Smooth muscle cell (in vitro differentiated cells): ENCODE data around the gene BABAM2. TPM values are rescaled to one million over a fixed set of nuclear protein-coding genes. Genes with fewer than 3 reads are reported as not detected.

Experiments used
- DNase-seq: peaks from one replicate; lab custom pipeline; 2025; ENCODE audit not compliant: unreplicated experiment; lab: John Stamatoyannopoulos, UW
- H2AFZ ChIP-seq: fragments of 200-600 bp; sonication (generic); 2 replicates; pipeline ENCODE4 v1.6.0; 2016; ENCODE audit warnings: antibody characterized with exemption, low read depth, mild to moderate bottlenecking
- H3F3A ChIP-seq: fragments of 200-600 bp; sonication (generic); 2 replicates; pipeline ENCODE4 v1.6.0; 2017; ENCODE audit warnings: antibody characterized with exemption, low read depth
- H3K27ac ChIP-seq: fragments of 200-600 bp; sonication (generic); 2 replicates; pipeline ENCODE4 v1.5.1; 2016; ENCODE audit warnings: low read depth, mild to moderate bottlenecking
- H3K27me3 ChIP-seq: fragments of 200-600 bp; sonication (generic); 2 replicates; pipeline ENCODE4 v1.6.1; 2016; ENCODE audit warnings: low read depth, mild to moderate bottlenecking
- H3K36me3 ChIP-seq: fragments of 200-600 bp; sonication (generic); 2 replicates; pipeline ENCODE4 v1.5.1; 2016; ENCODE audit warnings: low read depth
- H3K4me1 ChIP-seq: fragments of 200-600 bp; sonication (generic); 2 replicates; pipeline ENCODE4 v1.5.1; 2016; ENCODE audit warnings: low read depth
- H3K4me2 ChIP-seq: fragments of 200-600 bp; sonication (generic); 2 replicates; pipeline ENCODE4 v1.6.0; 2016; ENCODE audit warnings: mild to moderate bottlenecking
- H3K4me3 ChIP-seq: fragments of 200-600 bp; sonication (generic); 2 replicates; pipeline ENCODE4 v1.5.1; 2016; ENCODE audit warnings: mild to moderate bottlenecking
- H3K79me2 ChIP-seq: fragments of 200-600 bp; sonication (generic); 2 replicates; pipeline ENCODE4 v1.6.0; 2016; ENCODE audit warnings: low read depth, mild to moderate bottlenecking
- H3K9ac ChIP-seq: fragments of 200-600 bp; sonication (generic); 2 replicates; pipeline ENCODE4 v1.6.0; 2016; ENCODE audit warnings: low read depth
- H3K9me3 ChIP-seq: fragments of 200-600 bp; sonication (generic); replicated peaks from 2 replicates; pipeline ENCODE4 v1.5.1; 2016; ENCODE audit warnings: low read depth
- H4K20me1 ChIP-seq: fragments of 200-600 bp; sonication (generic); 2 replicates; pipeline ENCODE4 v1.6.0; 2016; ENCODE audit warnings: low read depth
- CTCF ChIP-seq: fragments of 200-600 bp; sonication (generic); IDR thresholded peaks from 2 replicates; pipeline ENCODE4 v1.5.1; 2017; ENCODE audit warnings: borderline replicate concordance, mild to moderate bottlenecking, antibody characterized with exemption; ENCODE audit not compliant: insufficient read depth, poor library complexity, severe bottlenecking
- WGBS: methylation state at CpG from one replicate; pipeline ENCODE4 v1.1.7; 2016; ENCODE audit warnings: low lambda C conversion rate; 5-methylcytosine and 5-hydroxymethylcytosine counted together
- polyA plus RNA-seq: library from polyadenylated mRNA; unstranded; fragments of >200 nt; fragmentation: Nextera tagmentation; extraction: Ambion mirVana; gene quantifications from 2 replicates; pipeline ENCODE4 v1.2.1, GENCODE V29; 2016
- total RNA-seq: library from RNA; depleted of rRNA; stranded (reverse); fragments of >200 nt; gene quantifications from 2 replicates; pipeline ENCODE4 v1.2.3, GENCODE V29; 2014

BABAM2 gene
- total and polyA plus RNA-seq, 2 experiments from 2014 or later = 26.5 to 29.1 TPM

GRCh38 chr2:27962006-27962405 is 71.5 kb downstream of the BABAM2 start:
- no peak for TF ChIP-seq CTCF
- Histone ChIP-seq H4K20me1 (no peaks in the 10 kb centered on the region), H3K4me1 (peaks cover 27% of the 10 kb centered on the region), H3F3A (peaks cover 39% of the 10 kb centered on the region), H3K79me2 (peaks cover 25% of the 10 kb centered on the region), H3K36me3 (no peaks in the 10 kb centered on the region), H2AFZ (no peak overlapping the region), H3K9me3 (no peaks in the 10 kb centered on the region), H3K27me3 (no peaks in the 10 kb centered on the region), H3K9ac (no peak overlapping the region), H3K4me3 (no peak overlapping the region), H3K27ac (peak overlapping the region; percentile 92), H3K4me2 (peak overlapping the region; percentile 36)
- DNase-seq = no peak
- WGBS = 43% methylated on average over 2 of the region's 2 CpGs

DNA sequence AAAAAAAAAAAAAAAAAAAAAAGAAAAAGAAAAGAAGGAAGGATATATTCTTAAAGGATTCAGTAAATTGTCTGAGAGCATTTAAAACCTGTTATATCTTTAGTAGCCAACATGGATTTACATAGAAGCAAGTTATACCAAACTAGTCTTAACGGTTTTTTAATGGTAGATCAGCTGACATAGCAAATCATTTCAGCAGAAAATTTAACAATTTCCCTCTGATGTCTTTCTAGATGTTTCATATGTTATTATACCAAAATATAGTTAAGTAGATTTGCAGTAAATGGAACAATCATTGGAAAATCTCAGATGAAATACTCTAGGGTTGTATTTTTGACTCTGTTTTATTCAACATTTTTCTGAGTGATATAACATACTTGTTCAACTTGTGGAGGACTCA is 72.9 kb downstream of the BABAM2 start:
- DNase-seq = no peak
- H3K9ac ChIP-seq = no peak overlapping the region
- H3F3A ChIP-seq = peaks cover 38% of the 10 kb centered on the region
- no peak for TF ChIP-seq CTCF
- no peaks in the 10 kb centered on the region for H3K27me3 ChIP-seq
- H3K27ac ChIP-seq = no peak overlapping the region
- no peak overlapping the region for H3K4me2 ChIP-seq
- H3K9me3 ChIP-seq = no peaks in the 10 kb centered on the region
- 94% methylated on average over 1 of the region's 1 CpG for WGBS
- H3K36me3 ChIP-seq = no peaks in the 10 kb centered on the region
- no peaks in the 10 kb centered on the region for H4K20me1 ChIP-seq
- H3K79me2 ChIP-seq = peaks cover 14% of the 10 kb centered on the region
- H2AFZ ChIP-seq = no peak overlapping the region
- no peak overlapping the region for H3K4me3 ChIP-seq
- H3K4me1 ChIP-seq = peaks cover 26% of the 10 kb centered on the region

DNA sequence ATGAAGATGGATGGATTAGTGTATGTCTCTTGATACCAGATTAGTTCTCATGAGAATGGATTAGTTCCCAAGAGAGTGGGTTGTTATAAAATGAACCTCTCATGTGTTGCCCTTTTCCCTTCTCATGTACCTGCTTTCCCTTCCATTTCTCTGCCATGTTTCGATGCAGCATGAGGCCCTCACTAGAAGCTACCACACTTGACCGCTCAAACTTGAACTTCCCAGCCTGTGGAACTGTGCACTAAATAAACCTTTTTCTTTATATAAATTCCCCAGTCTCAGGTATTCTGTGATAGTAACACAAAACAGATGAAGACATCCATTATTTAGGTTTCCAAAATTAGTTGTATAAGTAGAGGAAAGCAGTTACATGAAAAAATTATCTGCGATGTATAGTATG is 73.5 kb downstream of the BABAM2 start:
- Histone ChIP-seq H3F3A (peaks cover 33% of the 10 kb centered on the region), H3K4me1 (peaks cover 20% of the 10 kb centered on the region), H2AFZ (no peak overlapping the region), H3K4me2 (no peak overlapping the region), H3K4me3 (no peak overlapping the region), H3K27me3 (no peaks in the 10 kb centered on the region), H3K27ac (no peak overlapping the region), H3K79me2 (peaks cover 14% of the 10 kb centered on the region), H3K9me3 (no peaks in the 10 kb centered on the region), H3K36me3 (no peaks in the 10 kb centered on the region), H3K9ac (no peak overlapping the region), H4K20me1 (no peaks in the 10 kb centered on the region)
- no peak for TF ChIP-seq CTCF
- no peak for DNase-seq
- WGBS = 84% methylated on average over 3 of the region's 3 CpGs

DNA sequence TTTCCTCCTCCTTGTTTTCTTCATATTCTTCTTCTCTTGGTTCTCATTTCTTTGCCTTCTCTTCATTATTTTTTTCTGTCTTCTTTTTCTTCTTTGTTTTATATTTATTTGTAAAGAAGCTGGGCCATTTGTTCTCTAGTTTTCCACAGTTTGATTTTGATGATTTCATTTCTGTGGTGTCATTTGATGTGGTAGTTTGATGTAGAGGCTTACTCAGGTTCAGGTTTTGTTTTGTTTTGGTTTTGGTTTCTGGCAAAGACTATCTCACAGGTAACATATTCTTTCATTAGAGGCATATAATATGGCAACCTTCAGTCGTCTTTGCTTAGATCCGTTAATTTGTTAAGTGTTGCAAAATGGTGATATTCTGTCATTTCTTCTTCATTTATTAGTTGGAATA is 75.3 kb downstream of the BABAM2 start:
- TF ChIP-seq CTCF = no peak
- no peaks in the 10 kb centered on the region for H4K20me1 ChIP-seq
- H3K27me3 ChIP-seq = no peaks in the 10 kb centered on the region
- no peak overlapping the region for H3K9ac ChIP-seq
- H3K36me3 ChIP-seq = no peaks in the 10 kb centered on the region
- H3F3A ChIP-seq = peaks cover 20% of the 10 kb centered on the region
- WGBS = 89% methylated on average over 2 of the region's 2 CpGs
- no peaks in the 10 kb centered on the region for H3K9me3 ChIP-seq
- H3K27ac ChIP-seq = no peak overlapping the region
- no peak overlapping the region for H3K4me3 ChIP-seq
- peaks cover 4% of the 10 kb centered on the region for H3K4me1 ChIP-seq
- no peak overlapping the region for H3K4me2 ChIP-seq
- H2AFZ ChIP-seq = no peak overlapping the region
- H3K79me2 ChIP-seq = peaks cover 14% of the 10 kb centered on the region
- no peak for DNase-seq
